HG03575 (cell line): ENCODE data around the gene SIX3.

Experiments
- ATAC-seq: cut with Tn5 transposase; IDR thresholded peaks from one replicate; pipeline ENCODE4 v1.9.1; 2021; ENCODE audit not compliant: unreplicated experiment, insufficient number of reproducible peaks, low FRiP score; ENCODE audit errors: extremely low read depth

SIX3 gene

GRCh38 chr2:44929735-44930273 is 11.7 kb upstream of the SIX3 start:
- no peak for ATAC-seq

- no peak for ATAC-seq
Observed at GRCh38 chr2:44930274-44931197, 11.0 kb upstream of the SIX3 start.

- no peak for ATAC-seq
Observed at GRCh38 chr2:44931198-44931780, 10.2 kb upstream of the SIX3 start.

- no peak for ATAC-seq
Observed at GRCh38 chr2:44932079-44932478, 9.4 kb upstream of the SIX3 start.

GRCh38 chr2:44932564-44933392 is 8.7 kb upstream of the SIX3 start:
- no peak for ATAC-seq

- no peak for ATAC-seq
Observed at GRCh38 chr2:44933434-44933951, 8.0 kb upstream of the SIX3 start.

- ATAC-seq, result no peak
Observed at GRCh38 chr2:44934038-44934982, 7.2 kb upstream of the SIX3 start.

- no peak for ATAC-seq
Observed at GRCh38 chr2:44934983-44935728, 6.3 kb upstream of the SIX3 start.

- no peak for ATAC-seq
Observed at GRCh38 chr2:44935729-44936098, 5.8 kb upstream of the SIX3 start.

GRCh38 chr2:44936275-44936674 is 5.2 kb upstream of the SIX3 start:
- no peak for ATAC-seq

- no peak for ATAC-seq
Observed at GRCh38 chr2:44936715-44937687, 4.5 kb upstream of the SIX3 start.

- ATAC-seq, result no peak
Observed at GRCh38 chr2:44937688-44938240, 3.7 kb upstream of the SIX3 start.

GRCh38 chr2:44938287-44939105 is 3.0 kb upstream of the SIX3 start:
- no peak for ATAC-seq

GRCh38 chr2:44939106-44940048 is 2.1 kb upstream of the SIX3 start:
- ATAC-seq, result no peak
